ENCODE data around the gene HDAC4.

HDAC4 gene

GRCh38 chr2:239425631-239426030 is 24.8 kb upstream of the HDAC4 start:
- no peak for DNase-seq

DNA sequence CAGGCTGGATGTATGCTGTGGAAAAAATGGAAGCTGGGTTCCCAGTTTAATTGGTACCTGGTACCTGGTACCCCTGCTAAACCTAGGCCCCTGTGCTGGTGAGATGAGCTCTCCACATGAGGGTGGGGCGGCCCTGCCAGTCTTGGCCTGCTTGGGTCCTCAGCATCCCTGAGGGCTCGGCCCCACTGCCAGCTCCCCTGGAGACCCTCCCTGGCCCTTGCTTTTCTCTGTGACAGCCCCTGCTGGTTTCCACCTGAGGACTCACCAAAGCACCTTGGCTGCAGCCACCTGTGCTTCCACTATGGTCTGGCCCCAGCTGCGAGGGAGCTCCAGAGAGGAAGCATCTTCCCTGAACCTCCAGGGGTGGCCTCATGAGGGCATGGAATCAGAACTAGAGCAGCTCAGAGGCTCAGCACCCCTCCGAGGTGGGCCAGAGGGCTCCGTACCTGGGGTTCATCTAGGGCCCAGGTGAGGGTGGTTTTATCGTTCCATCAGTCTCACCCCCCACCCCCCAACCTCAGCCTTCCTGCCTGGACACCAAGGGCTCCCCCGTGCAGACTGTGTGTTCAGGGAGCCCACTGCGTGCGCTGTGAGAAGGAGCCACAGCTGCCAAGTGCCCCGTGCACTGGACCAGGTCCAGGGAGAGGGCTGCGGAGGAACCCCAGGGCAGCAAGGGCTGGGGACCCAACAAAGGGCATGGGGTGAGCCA is 23.7 kb upstream of the HDAC4 start:
- DNase-seq, result no peak

DNA sequence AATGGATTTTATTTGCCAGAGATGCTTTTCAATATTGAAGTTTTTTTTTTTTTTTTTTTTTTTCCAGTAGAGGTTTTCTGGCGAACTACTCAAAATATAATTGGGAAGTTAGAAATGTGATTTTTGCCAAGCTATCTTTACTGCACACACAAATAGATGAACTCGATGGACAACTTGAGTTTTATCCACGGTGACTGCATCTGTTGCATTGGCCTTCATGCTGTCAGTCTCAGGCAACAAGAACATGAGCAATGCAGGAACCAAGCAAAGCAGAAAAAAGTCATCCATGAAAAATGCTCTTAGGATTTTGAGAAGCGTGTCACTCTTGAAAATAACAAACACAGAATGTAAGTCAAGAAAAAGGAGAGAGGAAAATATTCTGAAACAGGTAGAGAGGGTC is 22.7 kb upstream of the HDAC4 start:
- no peak for DNase-seq

DNA sequence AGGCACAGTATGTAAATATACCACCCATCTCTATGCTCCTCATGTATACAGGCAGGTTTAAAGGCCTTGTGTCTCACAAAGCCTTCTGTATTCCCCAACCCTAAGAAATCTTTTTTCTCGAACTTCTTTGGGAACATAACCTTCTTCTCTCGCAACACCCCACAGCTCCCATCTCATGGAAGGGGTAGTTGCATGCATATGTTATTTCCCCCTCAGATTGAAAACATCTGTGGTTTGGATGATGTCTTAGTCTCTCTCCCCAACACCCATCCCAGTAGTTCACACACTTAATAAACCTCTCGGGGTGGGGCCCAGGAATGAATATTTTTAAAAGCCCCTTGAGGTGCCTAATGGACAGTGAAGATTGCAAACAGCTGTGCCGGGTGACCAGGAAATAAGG is 21.0 kb upstream of the HDAC4 start:
- no peak for DNase-seq

- DNase-seq, result no peak
Measured at GRCh38 chr2:239420082-239420481, 19.3 kb upstream of the HDAC4 start.

DNA sequence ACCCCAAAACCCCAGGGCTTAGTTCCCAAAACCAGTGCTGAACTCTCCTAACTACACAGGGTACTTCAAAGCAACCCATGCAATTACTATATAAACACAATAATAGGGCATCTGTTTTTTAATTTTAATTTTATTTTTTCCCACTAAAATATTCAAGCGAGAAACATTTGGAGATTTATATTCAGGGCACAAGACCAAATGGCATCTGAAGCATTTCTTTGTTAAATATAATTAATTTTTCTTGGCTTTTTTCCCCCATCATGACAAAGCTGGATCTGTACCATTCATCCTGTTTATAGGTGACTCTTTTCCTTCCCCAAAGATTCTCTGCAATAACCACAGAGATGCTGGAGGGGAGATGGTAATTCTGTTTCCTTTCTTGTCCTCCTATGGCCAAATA is 18.1 kb upstream of the HDAC4 start:
- no peak for DNase-seq

DNA sequence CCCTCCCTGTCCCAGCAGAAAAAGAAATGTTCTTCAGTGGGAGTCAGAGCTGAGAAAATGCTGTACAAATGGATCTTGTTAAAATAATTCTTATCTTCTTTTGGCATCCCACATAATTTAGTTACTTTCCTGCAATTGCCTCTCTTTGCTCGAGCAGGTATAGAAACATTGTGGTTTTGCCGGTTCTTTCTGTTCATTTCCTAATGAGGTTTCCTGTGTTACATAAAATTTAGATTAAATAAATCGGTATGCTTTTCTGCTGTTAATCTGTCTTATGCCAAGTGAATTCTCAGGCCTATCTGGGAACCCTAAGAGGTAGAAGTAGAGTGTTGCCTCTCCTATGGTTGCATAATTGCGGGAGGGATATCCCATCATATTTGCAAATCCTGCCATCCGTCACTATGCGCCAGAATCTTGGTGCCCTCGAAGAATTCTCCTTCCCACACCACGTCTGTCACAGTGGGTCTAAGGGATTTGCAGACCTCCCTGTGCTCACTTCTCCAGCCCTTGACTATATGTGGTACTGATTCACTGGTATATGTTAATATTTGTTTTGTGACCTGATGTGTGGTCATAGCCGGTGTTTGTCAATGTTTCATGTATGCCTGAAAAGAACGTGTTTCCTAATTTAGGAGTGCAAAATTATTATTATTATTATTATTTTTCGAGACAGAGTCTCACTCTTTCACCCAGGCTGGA is 12.2 kb upstream of the HDAC4 start:
- no peak for DNase-seq

DNA sequence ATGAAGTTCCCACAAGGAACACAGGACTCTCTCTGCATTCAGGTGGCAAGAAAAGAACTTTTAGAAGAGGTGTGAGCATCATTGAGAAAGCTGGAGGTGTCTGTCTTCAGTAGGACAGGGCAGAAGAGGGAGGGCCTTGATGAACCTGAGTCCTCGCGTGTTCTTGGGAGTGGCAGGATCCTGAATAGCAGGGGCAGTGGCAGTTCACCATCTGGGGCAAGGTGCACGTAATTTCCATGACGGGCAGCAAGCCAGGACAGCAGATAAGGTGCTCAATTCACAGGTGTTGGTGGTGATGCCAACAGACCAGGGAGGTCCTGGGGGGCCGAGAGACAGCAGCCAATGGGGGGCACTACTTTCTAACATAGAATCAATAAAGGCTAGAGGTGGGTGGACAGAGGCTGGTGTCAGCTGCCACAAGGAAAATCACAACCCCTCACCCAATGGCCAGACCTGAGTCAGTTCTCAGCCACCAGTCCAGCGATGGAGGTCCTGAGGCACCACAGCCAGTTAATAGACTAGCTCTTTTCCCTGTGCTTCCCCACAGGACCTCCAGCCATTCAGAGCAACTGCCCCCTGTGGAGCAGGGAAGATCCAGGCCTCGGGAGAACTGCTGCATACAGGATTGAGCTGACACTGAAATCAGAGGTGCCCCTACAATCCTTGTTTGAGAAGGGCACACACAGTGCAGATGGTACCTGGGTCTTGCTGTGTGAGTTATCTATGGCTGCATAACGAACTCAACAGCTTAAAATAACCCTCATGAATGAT is 10.9 kb upstream of the HDAC4 start:
- DNase-seq, result no peak

GRCh38 chr2:239411117-239411516 is 10.3 kb upstream of the HDAC4 start:
- no peak for DNase-seq

- peak in 1 of 3 donors; percentile 35 for DNase-seq
Measured at GRCh38 chr2:239409976-239410375, 9.2 kb upstream of the HDAC4 start.

- DNase-seq, result no peak
Measured at GRCh38 chr2:239407112-239407511, 6.3 kb upstream of the HDAC4 start.

- DNase-seq, result no peak
Measured at GRCh38 chr2:239406316-239406995, 5.6 kb upstream of the HDAC4 start.

- no peak for DNase-seq
Measured at GRCh38 chr2:239405071-239405470, 4.3 kb upstream of the HDAC4 start.

DNA sequence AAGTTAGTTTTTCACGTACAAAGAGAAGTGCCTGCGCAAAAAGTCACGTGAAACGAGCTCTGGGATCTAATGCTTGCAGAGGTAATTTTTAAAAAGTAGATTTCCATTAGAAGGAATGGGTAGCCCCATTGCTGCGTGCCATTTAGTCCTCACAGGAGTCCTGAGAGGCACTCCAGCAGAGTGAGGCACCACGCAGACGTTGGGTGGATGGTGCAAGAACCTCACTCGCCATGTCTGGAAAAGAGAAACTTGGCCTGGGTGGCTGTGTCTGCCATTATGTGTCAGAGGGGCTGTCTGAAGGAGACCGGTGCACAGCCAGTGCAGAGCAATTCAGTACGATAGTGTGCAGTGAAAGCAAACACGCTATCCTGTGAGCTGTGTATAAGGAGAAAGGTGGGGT is 1.8 kb upstream of the HDAC4 start:
- no peak for DNase-seq

DNA sequence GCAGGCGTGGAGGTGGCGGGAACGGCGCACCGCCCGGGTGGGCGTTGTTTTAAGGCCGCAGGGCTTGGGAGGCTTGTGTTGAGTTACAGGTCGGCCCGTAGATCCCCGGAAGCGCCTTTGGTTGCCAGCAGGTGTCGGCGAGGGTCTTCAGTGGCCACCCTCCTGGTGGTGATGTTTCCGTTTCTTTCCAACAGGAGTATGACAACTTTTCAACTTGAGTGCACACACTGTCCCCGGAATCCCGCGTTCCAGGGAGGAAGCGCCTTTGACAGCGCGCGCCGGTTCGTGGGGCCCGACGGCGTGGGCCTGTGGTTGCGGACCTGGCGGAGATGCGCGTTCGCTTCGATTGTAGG is 1.0 kb upstream of the HDAC4 start:
- peak; percentile 50 to 73 (median 64) for DNase-seq

- peak; percentile 99 to 100 (median 99) for DNase-seq
Measured at GRCh38 chr2:239401067-239401880, 454 bp upstream of the HDAC4 start.

GRCh38 chr2:239399921-239400595 is 762 bp downstream of the HDAC4 start:
- DNase-seq, result peak; percentile 32 to 45 (median 39)

DNA sequence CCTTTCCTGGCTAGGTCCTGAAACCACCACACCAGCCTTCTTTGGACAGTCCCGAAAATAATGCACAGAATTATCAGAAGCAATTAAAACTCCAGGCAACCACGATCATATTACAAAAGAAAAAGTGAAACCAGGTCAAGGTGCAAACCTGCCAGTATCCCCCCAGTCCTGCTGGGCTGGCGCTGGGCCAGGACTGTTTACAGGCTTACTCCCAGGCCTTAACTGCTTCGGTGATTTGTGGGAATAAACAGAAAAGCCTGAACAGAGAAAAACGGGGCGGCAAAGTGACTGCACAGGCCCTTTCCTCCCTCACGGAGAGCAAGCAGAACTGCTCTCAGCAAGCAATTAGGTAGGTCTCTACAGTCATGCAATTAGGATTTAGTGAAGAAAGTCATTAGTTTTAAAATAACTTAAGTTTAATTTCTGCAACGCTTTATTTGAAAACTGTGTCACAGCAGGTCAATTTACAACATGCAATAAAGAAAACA is 1.3 kb downstream of the HDAC4 start:
- DNase-seq, result peak; percentile 22 to 46 (median 23)

- no peak for DNase-seq
Measured at GRCh38 chr2:239398521-239398921, 2.3 kb downstream of the HDAC4 start.

- no peak for DNase-seq
Measured at GRCh38 chr2:239397931-239398471, 2.8 kb downstream of the HDAC4 start.

Measured in suppressor macrophage treated with lipopolysaccharide for 1 hour (primary cell).